HK-2 (cell line): ENCODE data around the gene A1CF.
"Not testable (repeated sequence)": the region's sequence is repeated elsewhere in the genome, so short reads cannot be mapped to it uniquely, and the experiment has no call there.

Experiments used
- DNase-seq: peaks from one replicate; pipeline ENCODE4 v3.0.0-alpha.2; 2018; ENCODE audit not compliant: unreplicated experiment

The A1CF gene

GRCh38 chr10:50788951-50789945, 96.2 kb downstream of the A1CF start:
- DNase-seq = no peak

GRCh38 chr10:50787962-50788361, 97.5 kb downstream of the A1CF start:
- not testable (repeated sequence) for DNase-seq

- DNase-seq = not testable (repeated sequence)
Measured at GRCh38 chr10:50782017-50782416, 103.4 kb downstream of the A1CF start.

- DNase-seq = not testable (repeated sequence)
Measured at GRCh38 chr10:50780036-50780435, 105.4 kb downstream of the A1CF start.

GRCh38 chr10:50774868-50775267, 110.6 kb downstream of the A1CF start:
- not testable (repeated sequence) for DNase-seq

GRCh38 chr10:50772042-50772441, 113.4 kb downstream of the A1CF start:
- not testable (repeated sequence) for DNase-seq

GRCh38 chr10:50766774-50767513, 118.5 kb downstream of the A1CF start:
- not testable (repeated sequence) for DNase-seq
